Glutamatergic neuron (in vitro differentiated cells): Measurements from ENCODE around the gene KRT33A. TPM values are rescaled to one million over a fixed set of nuclear protein-coding genes. Genes with fewer than 3 reads are reported as not detected.

Experiments
- DNase-seq: peaks from one replicate; pipeline ENCODE4 v3.0.0; 2022
- H3K27ac Mint-ChIP-seq: one replicate; pipeline ENCODE4 v1.8.0; 2020; ENCODE audit warnings: mild to moderate bottlenecking, mixed read lengths, inconsistent platforms; ENCODE audit not compliant: unreplicated experiment
- H3K27me3 Mint-ChIP-seq: one replicate; pipeline ENCODE4 v1.8.0; 2020; ENCODE audit warnings: mild to moderate bottlenecking, moderate library complexity, mixed read lengths, inconsistent platforms; ENCODE audit not compliant: unreplicated experiment
- H3K36me3 Mint-ChIP-seq: one replicate; pipeline ENCODE4 v1.8.0; 2020; ENCODE audit warnings: mild to moderate bottlenecking, mixed read lengths, inconsistent platforms; ENCODE audit not compliant: unreplicated experiment
- H3K4me1 Mint-ChIP-seq: one replicate; pipeline ENCODE4 v1.8.0; 2020; ENCODE audit warnings: mild to moderate bottlenecking, low read depth, mixed read lengths, inconsistent platforms; ENCODE audit not compliant: unreplicated experiment
- H3K4me3 Mint-ChIP-seq: one replicate; pipeline ENCODE4 v1.8.0; 2020; ENCODE audit warnings: mild to moderate bottlenecking, mixed read lengths, inconsistent platforms; ENCODE audit not compliant: unreplicated experiment
- H3K9me3 Mint-ChIP-seq: one replicate; pipeline ENCODE4 v1.8.0; 2020; ENCODE audit warnings: mild to moderate bottlenecking, moderate library complexity, mixed read lengths, inconsistent platforms; ENCODE audit not compliant: unreplicated experiment
- CTCF ChIP-seq: fragments of 200-600 bp; sonication (generic); IDR thresholded peaks from one replicate; pipeline ENCODE4 v1.5.0; 2021; ENCODE audit not compliant: partially characterized antibody, unreplicated experiment
- total RNA-seq: library from RNA; stranded (reverse); fragmentation: NEBNext Ultra II Directional; extraction: Animal tissue kit (Norgen Biotek cat#: 25700); gene quantifications from one replicate; pipeline ENCODE4 v1.2.1, GENCODE V29; 2021; ENCODE audit not compliant: unreplicated experiment

Gene KRT33A
- total RNA-seq, 1 donor from 2014 or later: not detected

GRCh38 chr17:41322094-41322902 is 28.3 kb downstream of the KRT33A start:
- H3K9me3 Mint-ChIP-seq: peaks cover 3% of the 10 kb centered on the region
- H3K4me1 Mint-ChIP-seq: peaks cover 2% of the 10 kb centered on the region
- H3K27ac Mint-ChIP-seq: no peak overlapping the region
- TF ChIP-seq CTCF: peak; percentile 91
- H3K4me3 Mint-ChIP-seq: no peak overlapping the region
- H3K36me3 Mint-ChIP-seq: peaks cover 9% of the 10 kb centered on the region
- DNase-seq: no peak
- H3K27me3 Mint-ChIP-seq: no peaks in the 10 kb centered on the region

- TF ChIP-seq CTCF: no peak
- no peak overlapping the region for H3K27ac Mint-ChIP-seq
- H3K27me3 Mint-ChIP-seq: peaks cover 1% of the 10 kb centered on the region
- H3K4me3 Mint-ChIP-seq: no peak overlapping the region
- H3K9me3 Mint-ChIP-seq: peaks cover 1% of the 10 kb centered on the region
- H3K36me3 Mint-ChIP-seq: peaks cover 9% of the 10 kb centered on the region
- H3K4me1 Mint-ChIP-seq: peaks cover 2% of the 10 kb centered on the region
- no peak for DNase-seq
These were observed 32.4 kb downstream of the KRT33A start for GRCh38 chr17:41318231-41318630.

GRCh38 chr17:41315814-41316445 is 34.7 kb downstream of the KRT33A start:
- Mint-ChIP-seq H3K36me3 (peaks cover 9% of the 10 kb centered on the region), H3K4me1 (no peaks in the 10 kb centered on the region)

GRCh38 chr17:41315204-41315794 is 35.3 kb downstream of the KRT33A start, which contains the start of gene KRTAP17-1:
Gene KRTAP17-1 (minus strand): TSS chr17:41315710. CDS start chr17:41315650, 60 bp downstream.
- no peak within 1 kb of the TSS for H3K27ac Mint-ChIP-seq
- DNase-seq: no peak
- peaks cover 1% of the 10 kb centered on the region for H3K27me3 Mint-ChIP-seq
- no peak for TF ChIP-seq CTCF
- no peaks in the 10 kb centered on the region for H3K4me1 Mint-ChIP-seq
- H3K9me3 Mint-ChIP-seq: peaks cover 3% of the 10 kb centered on the region
- H3K36me3 Mint-ChIP-seq: peaks cover 9% of the 10 kb centered on the region
- H3K4me3 Mint-ChIP-seq: no peak within 1 kb of the TSS

More at GRCh38 chr17:41315814-41316445, 34.7 kb downstream of the KRT33A start:
- no peak overlapping the region for H3K27ac Mint-ChIP-seq
- no peak overlapping the region for H3K4me3 Mint-ChIP-seq
- DNase-seq: no peak
- peaks cover 3% of the 10 kb centered on the region for H3K9me3 Mint-ChIP-seq
- peaks cover 1% of the 10 kb centered on the region for H3K27me3 Mint-ChIP-seq
- TF ChIP-seq CTCF: no peak
